NB4 (cell line): ENCODE data around the gene OGFOD2.

Source experiments
- MYC ChIP-seq: IDR thresholded peaks from 2 replicates; pipeline ENCODE4 v1.6.1; 2011; ENCODE audit warnings: low read depth, low read length
- POLR2A ChIP-seq: IDR thresholded peaks from 2 replicates; pipeline ENCODE4 v1.6.1; 2011; ENCODE audit warnings: mild to moderate bottlenecking; ENCODE audit not compliant: insufficient read length; ENCODE audit errors: extremely low read depth
- TF ChIP-seq, protein P1 (sequence below): IDR thresholded peaks from one replicate; pipeline ENCODE4 v1.5.1; 2012; ENCODE audit warnings: low read depth, low read length
- TF ChIP-seq, protein P2 (sequence below): IDR thresholded peaks from 2 replicates; pipeline ENCODE4 v1.6.1; 2011; ENCODE audit warnings: low read depth, low read length

DNA sequence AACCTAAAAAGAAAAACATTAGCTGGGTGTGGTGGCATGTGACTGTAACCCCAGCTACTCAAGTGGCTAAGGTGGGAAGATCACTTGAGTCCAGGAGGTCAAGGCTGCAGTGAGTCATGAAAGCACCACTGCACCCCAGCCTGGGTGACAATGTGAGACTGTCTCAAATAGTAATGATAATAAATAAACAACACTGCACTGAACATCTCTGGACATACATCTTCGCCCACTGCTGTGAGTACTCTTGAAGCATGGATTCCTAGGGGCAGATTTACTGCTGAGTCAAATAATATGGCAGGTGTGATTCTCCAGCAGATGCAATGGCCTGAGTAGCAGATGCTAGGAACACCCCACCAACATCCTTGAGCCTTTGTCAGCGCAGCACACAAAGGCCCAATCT, 32.4 kb upstream of the OGFOD2 start:
- TF ChIP-seq MYC (no peak), POLR2A (no peak)
- TF ChIP-seq, protein P1, sequence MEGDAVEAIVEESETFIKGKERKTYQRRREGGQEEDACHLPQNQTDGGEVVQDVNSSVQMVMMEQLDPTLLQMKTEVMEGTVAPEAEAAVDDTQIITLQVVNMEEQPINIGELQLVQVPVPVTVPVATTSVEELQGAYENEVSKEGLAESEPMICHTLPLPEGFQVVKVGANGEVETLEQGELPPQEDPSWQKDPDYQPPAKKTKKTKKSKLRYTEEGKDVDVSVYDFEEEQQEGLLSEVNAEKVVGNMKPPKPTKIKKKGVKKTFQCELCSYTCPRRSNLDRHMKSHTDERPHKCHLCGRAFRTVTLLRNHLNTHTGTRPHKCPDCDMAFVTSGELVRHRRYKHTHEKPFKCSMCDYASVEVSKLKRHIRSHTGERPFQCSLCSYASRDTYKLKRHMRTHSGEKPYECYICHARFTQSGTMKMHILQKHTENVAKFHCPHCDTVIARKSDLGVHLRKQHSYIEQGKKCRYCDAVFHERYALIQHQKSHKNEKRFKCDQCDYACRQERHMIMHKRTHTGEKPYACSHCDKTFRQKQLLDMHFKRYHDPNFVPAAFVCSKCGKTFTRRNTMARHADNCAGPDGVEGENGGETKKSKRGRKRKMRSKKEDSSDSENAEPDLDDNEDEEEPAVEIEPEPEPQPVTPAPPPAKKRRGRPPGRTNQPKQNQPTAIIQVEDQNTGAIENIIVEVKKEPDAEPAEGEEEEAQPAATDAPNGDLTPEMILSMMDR: no peak
- TF ChIP-seq, protein P2, sequence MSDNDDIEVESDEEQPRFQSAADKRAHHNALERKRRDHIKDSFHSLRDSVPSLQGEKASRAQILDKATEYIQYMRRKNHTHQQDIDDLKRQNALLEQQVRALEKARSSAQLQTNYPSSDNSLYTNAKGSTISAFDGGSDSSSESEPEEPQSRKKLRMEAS: no peak
